Keratinocyte (primary cell): ENCODE measurements around the gene WAS. TPM values are rescaled to one million over a fixed set of nuclear protein-coding genes. Genes with fewer than 3 reads are reported as not detected.

Experiments
- DNase-seq: peaks from one replicate; pipeline ENCODE4 v3.0.0-alpha.2; 2011; ENCODE audit warnings: low read depth, missing footprints, low spot score
- FAIRE-seq: peaks from 2 replicates; lab custom pipeline; 2011; peaks lifted over from hg19 to GRCh38; lab: Jason Lieb, UNC
- H2AFZ ChIP-seq: 2 replicates; pipeline ENCODE4 v1.6.0; 2012; ENCODE audit warnings: low read length, control low read depth, inconsistent platforms; ENCODE audit not compliant: control insufficient read depth
- H3K27ac ChIP-seq: 2 replicates; pipeline ENCODE4 v1.5.1; 2011; ENCODE audit warnings: low read length; ENCODE audit not compliant: control insufficient read depth, insufficient read depth
- H3K27me3 ChIP-seq: 3 replicates; pipeline ENCODE4 v1.6.0; 2011; ENCODE audit warnings: low read length; ENCODE audit not compliant: control insufficient read depth, insufficient read depth; ENCODE audit errors: extremely low read depth
- H3K36me3 ChIP-seq, 2 experiments: 2 replicates in 1 of 2; 3 replicates in 1 of 2; pipeline ENCODE4 v1.5.1; 2011; ENCODE audit warnings: low read length in 2 of 2, mild to moderate bottlenecking in 1 of 2; ENCODE audit not compliant: control insufficient read depth in 2 of 2, insufficient read depth in 2 of 2; ENCODE audit errors: extremely low read depth in 1 of 2
- H3K4me1 ChIP-seq: 3 replicates; pipeline ENCODE4 v1.5.1; 2011; ENCODE audit warnings: low read length; ENCODE audit not compliant: control insufficient read depth, insufficient read depth; ENCODE audit errors: extremely low read depth
- H3K4me2 ChIP-seq: 3 replicates; pipeline ENCODE4 v1.6.0; 2011; ENCODE audit warnings: low read depth, low read length; ENCODE audit not compliant: control insufficient read depth, insufficient read depth; ENCODE audit errors: extremely low read depth
- H3K4me3 ChIP-seq, 3 experiments: fragments of 200-600 bp in 1 of 3; sonication (generic) in 1 of 3; 2 replicates in 2 of 3; 3 replicates in 1 of 3; pipeline ENCODE4 v1.5.1; 2011 to 2016; ENCODE audit warnings: low read length in 3 of 3, mild to moderate bottlenecking in 3 of 3, control low read depth in 2 of 3, inconsistent platforms in 1 of 3, low read depth in 1 of 3, mixed read lengths in 1 of 3, mixed run types in 1 of 3, moderate library complexity in 1 of 3; ENCODE audit not compliant: control insufficient read depth in 2 of 3, insufficient read depth in 2 of 3; ENCODE audit errors: extremely low read depth in 1 of 3
- H3K79me2 ChIP-seq: 2 replicates; pipeline ENCODE4 v1.6.0; 2012; ENCODE audit warnings: low read length; ENCODE audit not compliant: control insufficient read depth, insufficient read depth
- H3K9ac ChIP-seq: 3 replicates; pipeline ENCODE4 v1.6.0; 2011; ENCODE audit warnings: low read length; ENCODE audit not compliant: control insufficient read depth, insufficient read depth; ENCODE audit errors: extremely low read depth
- H3K9me1 ChIP-seq: 3 replicates; pipeline ENCODE4 v1.6.0; 2011; ENCODE audit warnings: low read length; ENCODE audit not compliant: control insufficient read depth, insufficient read depth; ENCODE audit errors: extremely low read depth
- H3K9me3 ChIP-seq: 2 replicates; pipeline ENCODE4 v1.5.1; 2012; ENCODE audit warnings: low read depth, low read length; ENCODE audit not compliant: control insufficient read depth
- H4K20me1 ChIP-seq: 3 replicates; pipeline ENCODE4 v1.6.0; 2011; ENCODE audit warnings: low read length; ENCODE audit not compliant: control insufficient read depth, insufficient read depth; ENCODE audit errors: extremely low read depth
- CTCF ChIP-seq, 3 experiments: IDR thresholded peaks in 1 of 3; conservative IDR thresholded peaks in 1 of 3; optimal IDR thresholded peaks in 1 of 3; 2 replicates in 2 of 3; 3 replicates in 1 of 3; pipeline versions ENCODE3 to v1.5.1; 2011; ENCODE audit warnings: low read length in 3 of 3, mild to moderate bottlenecking in 3 of 3, moderate library complexity in 2 of 3, control low read depth in 1 of 3, inconsistent platforms in 1 of 3; ENCODE audit not compliant: insufficient read depth in 2 of 3; ENCODE audit errors: extremely low read depth in 1 of 3
- EZH2 ChIP-seq: IDR thresholded peaks from one replicate; pipeline ENCODE4 v1.6.1; 2012; ENCODE audit warnings: inconsistent platforms, mild to moderate bottlenecking, low read length, moderate library complexity
- dilution Hi-C: fragments of 300-500 bp; cut with MboI; formaldehyde crosslinking; loops from one replicate; pipeline ENCODE4 v1.7.0; 2020; ENCODE audit warnings: low sequenced_read_pairs; ENCODE audit not compliant: extremely low pct_ligation_motif_present
- polyA plus RNA-seq, 5 experiments: library from polyadenylated mRNA; depleted of rRNA in 3 of 5; stranded (reverse) in 3 of 5; stranded (forward) in 1 of 5; unstranded in 1 of 5; fragments of >200 nt; gene quantifications; 1 replicate in 1 of 5; 2 replicates in 3 of 5; 3 replicates in 1 of 5; pipeline versions ENCODE4 v1.2.1 to v1.2.3, GENCODE V29; 2011 to 2012; ENCODE audit warnings: missing spikeins in 2 of 5, low read depth in 1 of 5, low replicate concordance in 1 of 5

WAS gene
- polyA plus RNA-seq, 1 donor (not counting 4 experiments of a cell fraction or from before 2014, with no cell fraction given): 0.07 TPM

GRCh38 chrX:48694776-48695533, 11.4 kb downstream of the WAS start:
- peaks cover 14% of the 10 kb centered on the region for H3K79me2 ChIP-seq
- peak overlapping the region; percentile 3 for H2AFZ ChIP-seq
- H3K4me3 ChIP-seq: no peak overlapping the region
- H3K36me3 ChIP-seq: peaks cover 0 to 2% of the 10 kb centered on the region in 2 experiments
- H3K4me1 ChIP-seq: peaks cover 8% of the 10 kb centered on the region
- no peaks in the 10 kb centered on the region for H3K9me3 ChIP-seq
- H4K20me1 ChIP-seq: no peaks in the 10 kb centered on the region
- H3K4me2 ChIP-seq: no peak overlapping the region
- dilution Hi-C loops: no loop called here
- TF ChIP-seq CTCF (optimal IDR thresholded peaks at IDR 0.05 in 1 of 3, IDR thresholded peaks at IDR 0.05 in 1 of 3, conservative IDR thresholded peaks at IDR 0.05 in 1 of 3; ENCODE audit: extremely low read depth in 1 of 3, insufficient read depth in 2 of 3, low read length in 3 of 3) (no peak), EZH2 (no peak)
- peak; percentile 23 for FAIRE-seq
- no peak overlapping the region for H3K27ac ChIP-seq
- H3K9ac ChIP-seq: no peak overlapping the region
- no peak for DNase-seq
- no peaks in the 10 kb centered on the region for H3K9me1 ChIP-seq
- H3K27me3 ChIP-seq: no peaks in the 10 kb centered on the region

- Histone ChIP-seq H3K27me3 (no peaks in the 10 kb centered on the region), H3K4me2 (peak overlapping the region; percentile 90), H3K9me3 (no peaks in the 10 kb centered on the region), H3K4me1 (peaks cover 8% of the 10 kb centered on the region), H3K9ac (peak overlapping the region; percentile 75), H3K79me2 (peaks cover 18% of the 10 kb centered on the region), H3K9me1 (no peaks in the 10 kb centered on the region), H3K36me3 (peaks cover 0 to 2% of the 10 kb centered on the region in 2 experiments), H3K27ac (no peak overlapping the region), H2AFZ (peak overlapping the region; percentile 85), H4K20me1 (no peaks in the 10 kb centered on the region), H3K4me3 (peak overlapping the region in 1 of 3 experiments; percentile 71)
- TF ChIP-seq CTCF (optimal IDR thresholded peaks at IDR 0.05 in 1 of 3, IDR thresholded peaks at IDR 0.05 in 1 of 3, conservative IDR thresholded peaks at IDR 0.05 in 1 of 3; ENCODE audit: extremely low read depth in 1 of 3, insufficient read depth in 2 of 3, low read length in 3 of 3): no peak
- dilution Hi-C loops: no loop called here
- DNase-seq (no peak), FAIRE-seq (peak; percentile 5)
Measured at GRCh38 chrX:48695534-48695896, 11.9 kb downstream of the WAS start.
